Endothelial cell of umbilical vein (primary cell): Measurements from ENCODE around the gene MAP2K4. TPM values are rescaled to one million over a fixed set of nuclear protein-coding genes. Genes with fewer than 3 reads are reported as not detected.

Experiments
- BruUV-seq: library from RNA; stranded (reverse); fragments of 400-500 nt; replicated peaks from 2 replicates; lab custom pipeline; 2021; lab: Mats Ljungman, UMichigan
- CTCF ChIA-PET: fragments of 300-600, 350-600 bp; sonication (Branson Sonifier 250); formaldehyde crosslinking; loops from one replicate; lab custom pipeline; 2021; ENCODE audit warnings: antibody characterized with exemption, inconsistent platforms; lab: Charles Lee
- POLR2A ChIA-PET: fragments of 300-600, 350-600 bp; sonication (Branson Sonifier 250); formaldehyde crosslinking; loops from one replicate; lab custom pipeline; 2021; ENCODE audit warnings: antibody characterized with exemption, inconsistent platforms; lab: Charles Lee
- DNase-seq: peaks from one replicate; pipeline ENCODE4 v3.0.0-alpha.2; 2011; ENCODE audit warnings: low read depth, low spot score
- FAIRE-seq: peaks from 2 replicates; lab custom pipeline; 2011; peaks lifted over from hg19 to GRCh38; lab: Jason Lieb, UNC
- H2AFZ ChIP-seq: 2 replicates; pipeline ENCODE4 v1.6.0; 2012; ENCODE audit warnings: low read depth, low read length, control low read depth, inconsistent platforms
- H3K27ac ChIP-seq: 2 replicates; pipeline ENCODE4 v1.5.1; 2011; ENCODE audit warnings: low read depth, mild to moderate bottlenecking, control low read depth, low read length, moderate library complexity; ENCODE audit not compliant: insufficient read depth
- H3K27me3 ChIP-seq, 2 experiments: 2 replicates each; pipeline versions ENCODE4 v1.6.0 to v1.6.1; 2011; ENCODE audit warnings: low read length in 2 of 2, mixed read lengths in 1 of 2; ENCODE audit not compliant: control insufficient read depth in 2 of 2, insufficient read depth in 2 of 2
- H3K36me3 ChIP-seq, 2 experiments: 2 replicates in 1 of 2; 3 replicates in 1 of 2; pipeline ENCODE4 v1.5.1; 2011; ENCODE audit warnings: low read length in 2 of 2, mild to moderate bottlenecking in 1 of 2, moderate library complexity in 1 of 2; ENCODE audit not compliant: control insufficient read depth in 2 of 2, insufficient read depth in 2 of 2; ENCODE audit errors: extremely low read depth in 1 of 2
- H3K4me1 ChIP-seq: 3 replicates; pipeline ENCODE4 v1.5.1; 2011; ENCODE audit warnings: mild to moderate bottlenecking, low read length; ENCODE audit not compliant: control insufficient read depth, insufficient read depth; ENCODE audit errors: extremely low read depth
- H3K4me2 ChIP-seq: 2 replicates; pipeline ENCODE4 v1.6.1; 2011; ENCODE audit warnings: low read length, control low read depth, mixed read lengths; ENCODE audit not compliant: insufficient read depth
- H3K4me3 ChIP-seq, 3 experiments: fragments of 200-600 bp in 1 of 3; sonication (generic), shearing (Covaris generic) in 1 of 3; replicated peaks in 1 of 3; 2 replicates each; pipeline ENCODE4 v1.5.1; 2011 to 2016; ENCODE audit warnings: control low read depth in 3 of 3, low read length in 3 of 3, mild to moderate bottlenecking in 2 of 3, inconsistent platforms in 1 of 3, low read depth in 1 of 3, moderate library complexity in 1 of 3; ENCODE audit not compliant: insufficient read depth in 1 of 3
- H3K79me2 ChIP-seq: 2 replicates; pipeline ENCODE4 v1.6.0; 2012; ENCODE audit warnings: low read length, inconsistent platforms; ENCODE audit not compliant: control insufficient read depth, insufficient read depth
- H3K9ac ChIP-seq: replicated peaks from 2 replicates; pipeline ENCODE3; 2011; ENCODE audit warnings: low read length, control low read depth; ENCODE audit not compliant: insufficient read depth; ENCODE audit errors: extremely low read depth
- H3K9me1 ChIP-seq: replicated peaks from 3 replicates; pipeline ENCODE4 v1.6.0; 2011; ENCODE audit warnings: mild to moderate bottlenecking, low read length; ENCODE audit not compliant: control insufficient read depth, insufficient read depth; ENCODE audit errors: extremely low read depth
- H3K9me3 ChIP-seq: replicated peaks from 2 replicates; pipeline ENCODE4 v1.5.1; 2012; ENCODE audit warnings: low read length, inconsistent platforms; ENCODE audit not compliant: control insufficient read depth, insufficient read depth
- H4K20me1 ChIP-seq: replicated peaks from 2 replicates; pipeline ENCODE3; 2011; ENCODE audit warnings: mild to moderate bottlenecking, low read length; ENCODE audit not compliant: control insufficient read depth, insufficient read depth; ENCODE audit errors: extremely low read depth
- CTCF ChIP-seq, 2 donors: IDR thresholded peaks; 1 replicate in 1 of 2; 2 replicates in 1 of 2; pipeline ENCODE4 v1.5.1; 2011; ENCODE audit warnings: low read length in 2 of 2, mild to moderate bottlenecking in 2 of 2, moderate library complexity in 2 of 2, control low read depth in 1 of 2, inconsistent platforms in 1 of 2, low read depth in 1 of 2; ENCODE audit not compliant: insufficient read depth in 1 of 2; ENCODE audit errors: extremely low read depth in 1 of 2
- EZH2 ChIP-seq: IDR thresholded peaks from 2 replicates; pipeline ENCODE4 v1.6.1; 2012; ENCODE audit warnings: borderline replicate concordance, low read depth, mild to moderate bottlenecking, moderate library complexity, low read length, inconsistent platforms; ENCODE audit not compliant: severe bottlenecking
- FOS ChIP-seq: IDR thresholded peaks from 2 replicates; pipeline ENCODE4 v1.6.1; 2011; ENCODE audit warnings: mild to moderate bottlenecking, low read length, moderate library complexity, borderline replicate concordance; ENCODE audit not compliant: insufficient read depth
- GATA2 ChIP-seq: IDR thresholded peaks from 2 replicates; pipeline ENCODE4 v1.7.0; 2011; ENCODE audit warnings: low read depth, mild to moderate bottlenecking, moderate library complexity, mixed read lengths, low read length; ENCODE audit not compliant: insufficient read length, insufficient read depth
- JUN ChIP-seq: IDR thresholded peaks from 2 replicates; pipeline ENCODE4 v1.6.1; 2011; ENCODE audit warnings: borderline replicate concordance, low read depth; ENCODE audit not compliant: insufficient read length, insufficient read depth
- MYC ChIP-seq: IDR thresholded peaks from one replicate; pipeline ENCODE4 v1.6.1; 2011; ENCODE audit warnings: mild to moderate bottlenecking, low read depth, low read length
- POLR2A ChIP-seq: IDR thresholded peaks from 2 replicates; pipeline ENCODE4 v1.6.1; 2012; ENCODE audit warnings: low read depth, mild to moderate bottlenecking, control low read depth, low read length
- POLR2AphosphoS5 ChIP-seq: IDR thresholded peaks from 2 replicates; pipeline ENCODE4 v1.6.1; 2012; ENCODE audit warnings: low read depth, mild to moderate bottlenecking, control low read depth, low read length, moderate library complexity; ENCODE audit not compliant: insufficient read depth
- dilution Hi-C: fragments of 300-500 bp; cut with MboI; formaldehyde crosslinking; loops from one replicate; pipeline ENCODE4 v1.15.0; 2019; ENCODE audit warnings: low sequenced_read_pairs; ENCODE audit not compliant: extremely low pct_ligation_motif_present
- intact Hi-C: fragments of 100-400 bp; cut with micrococcal nuclease; formaldehyde crosslinking; loops from one replicate; pipeline ENCODE4 v1.10.0; 2022
- polyA plus RNA-seq, 4 experiments: library from polyadenylated mRNA; depleted of rRNA in 3 of 4; stranded (reverse) in 3 of 4; unstranded in 1 of 4; fragments of >200 nt; gene quantifications; 2 replicates each; pipeline versions ENCODE4 v1.2.1 to v1.2.3, GENCODE V29; 2011 to 2012; ENCODE audit warnings: missing spikeins in 1 of 4
- total RNA-seq: library from RNA; stranded (reverse); gene quantifications from 2 replicates; pipeline ENCODE4 v1.2.3, GENCODE V29; 2021
- TF ChIP-seq, protein P1 (sequence below): IDR thresholded peaks from 2 replicates; pipeline ENCODE4 v1.6.1; 2011; ENCODE audit not compliant: insufficient read depth, insufficient read length

MAP2K4 gene
- total and polyA plus RNA-seq, 2 donors (not counting 3 experiments of a cell fraction or from before 2014, with no cell fraction given), result 8.6 to 17.5 TPM

DNA sequence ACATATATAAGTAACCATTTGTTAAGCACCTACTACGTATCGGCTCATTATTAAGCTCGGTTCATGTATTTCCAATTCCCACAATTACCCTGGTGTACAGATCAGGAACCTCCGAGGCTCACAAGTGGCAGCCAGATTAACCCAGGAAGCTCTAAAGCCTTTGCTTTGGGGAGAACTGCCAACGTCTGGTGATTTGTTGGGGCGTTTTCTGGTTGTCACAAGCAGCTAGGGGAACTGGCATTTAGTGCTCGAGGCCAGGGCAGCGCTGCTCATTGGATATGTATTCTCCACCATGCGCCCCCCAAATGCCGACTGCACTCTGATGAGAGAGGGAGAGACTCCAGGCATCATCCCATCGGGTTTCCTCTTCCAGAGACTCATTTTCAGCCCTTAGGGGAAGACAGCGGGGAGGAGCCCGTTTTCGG, 23.9 kb upstream of the MAP2K4 start:
- CTCF ChIA-PET, result interaction anchor here (0.7 to 2.7 kb wide), 10 partner anchors 8 to 1266 kb away, joined by 3 to 22 read pairs (median 6); partner anchors contain the start of genes MAP2K4 and TMEM220
- H3K79me2 ChIP-seq, result no peaks in the 10 kb centered on the region
- H3K36me3 ChIP-seq, result peaks cover 0 to 6% of the 10 kb centered on the region in 2 experiments
- POLR2A ChIA-PET, result interaction anchor here (0.6 to 3.3 kb wide), 9 partner anchors 14 to 1021 kb away, joined by 3 to 44 read pairs (median 3); partner anchors contain the start of genes ELAC2 and MAP2K4
- TF ChIP-seq FOS, result no peak
- H3K27ac ChIP-seq, result peak overlapping the region; percentile 54
- peak overlapping the region; percentile 98 for H3K4me2 ChIP-seq
- no peaks in the 10 kb centered on the region for H3K9me1 ChIP-seq
- BruUV-seq, result TSS peak; percentile 38
- peak overlapping the region; percentile 94 for H2AFZ ChIP-seq
- no peaks in the 10 kb centered on the region for H3K9me3 ChIP-seq
- peaks cover 3% of the 10 kb centered on the region for H3K4me1 ChIP-seq
- DNase-seq, result peak; percentile 61
- peak overlapping the region; percentile 91 to 95 (median 92) for H3K4me3 ChIP-seq
- peaks cover 0 to 2% of the 10 kb centered on the region in 2 experiments for H3K27me3 ChIP-seq
- H3K9ac ChIP-seq, result peak overlapping the region; percentile 82
- H4K20me1 ChIP-seq, result no peaks in the 10 kb centered on the region
- FAIRE-seq, result peak; percentile 76
- intact Hi-C loops (loop anchor here (1.0 to 2.0 kb wide), 2 partner anchors 24 to 1022 kb away; partner anchors contain the start of genes ELAC2 and MAP2K4), dilution Hi-C loops (no loop called here)

- H4K20me1 ChIP-seq, result no peaks in the 10 kb centered on the region
- H3K27ac ChIP-seq, result peak within 1 kb of the TSS; percentile 54
- peaks cover 0 to 2% of the 10 kb centered on the region in 2 experiments for H3K27me3 ChIP-seq
- H2AFZ ChIP-seq, result peak within 1 kb of the TSS; percentile 94
- dilution Hi-C loops (no loop called here), intact Hi-C loops (loop anchor here (1.0 to 2.0 kb wide), 2 partner anchors 23 to 1021 kb away; partner anchors contain the start of genes ELAC2 and MAP2K4)
- FAIRE-seq (peak; percentile 96), DNase-seq (peak; percentile 94)
- TF ChIP-seq JUN, result no peak
- no peak for TF ChIP-seq GATA2
- TF ChIP-seq POLR2AphosphoS5, result peak; percentile 98
- TF ChIP-seq CTCF (IDR thresholded peaks at IDR 0.05; ENCODE audit: extremely low read depth in 1 of 2, insufficient read depth in 1 of 2, low read depth in 1 of 2, low read length in 2 of 2), result no peak
- no peak for TF ChIP-seq MYC
- TF ChIP-seq POLR2A, result peak; percentile 99
- TF ChIP-seq, protein P1, sequence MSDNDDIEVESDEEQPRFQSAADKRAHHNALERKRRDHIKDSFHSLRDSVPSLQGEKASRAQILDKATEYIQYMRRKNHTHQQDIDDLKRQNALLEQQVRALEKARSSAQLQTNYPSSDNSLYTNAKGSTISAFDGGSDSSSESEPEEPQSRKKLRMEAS, result no peak
- no peak for TF ChIP-seq EZH2
- peak; percentile 10 for TF ChIP-seq FOS
- H3K4me1 ChIP-seq, result peaks cover 3% of the 10 kb centered on the region
- H3K9me3 ChIP-seq, result no peaks in the 10 kb centered on the region
- POLR2A ChIA-PET, result interaction anchor here (0.6 to 3.3 kb wide), 12 partner anchors 10 to 1021 kb away, joined by 3 to 44 read pairs (median 3); partner anchors contain the start of genes ELAC2 and MAP2K4
- peak within 1 kb of the TSS; percentile 91 to 95 (median 92) for H3K4me3 ChIP-seq
- H3K36me3 ChIP-seq, result peaks cover 0 to 3% of the 10 kb centered on the region in 2 experiments
- H3K4me2 ChIP-seq, result peak within 1 kb of the TSS; percentile 98
- H3K9me1 ChIP-seq, result no peaks in the 10 kb centered on the region
- H3K9ac ChIP-seq, result peak within 1 kb of the TSS; percentile 82
- TSS peak; percentile 94 for BruUV-seq
- no peaks in the 10 kb centered on the region for H3K79me2 ChIP-seq
- CTCF ChIA-PET, result interaction anchor here (0.7 to 2.7 kb wide), 10 partner anchors 8 to 1267 kb away, joined by 3 to 22 read pairs (median 6); partner anchors contain the start of genes MAP2K4 and TMEM220
Observed at GRCh38 chr17:11997147-11997971, 23.3 kb upstream of the MAP2K4 start, which contains the start of gene ZNF18. ZNF18 (minus strand) TSS chr17:11997475; CDS start chr17:11992829, 4,646 bp downstream.
